Fibroblast of pulmonary artery (primary cell): ENCODE measurements around the gene CIAO3.
"Not testable (repeated sequence)": the region's sequence is repeated elsewhere in the genome, so short reads cannot be mapped to it uniquely, and the experiment has no call there.

Experiments used
- DNase-seq: peaks from one replicate; pipeline ENCODE4 v3.0.0-alpha.2; 2010; ENCODE audit warnings: low read depth
- H3K4me3 ChIP-seq: replicated peaks from 2 replicates; pipeline ENCODE4 v1.5.1; 2011; ENCODE audit warnings: low read depth, mild to moderate bottlenecking, control low read depth, low read length, moderate library complexity
- CTCF ChIP-seq: IDR thresholded peaks from 2 replicates; pipeline ENCODE4 v1.5.1; 2011; ENCODE audit warnings: mild to moderate bottlenecking, control low read depth, low read length, inconsistent platforms; ENCODE audit errors: missing control alignments

Gene CIAO3

GRCh38 chr16:749010-749409 is 8.2 kb upstream of the CIAO3 start:
- peak; percentile 80 for DNase-seq
- no peak overlapping the region for H3K4me3 ChIP-seq
- TF ChIP-seq CTCF = no peak

- no peak for DNase-seq
- no peak for TF ChIP-seq CTCF
Observed at GRCh38 chr16:747978-748746, 7.4 kb upstream of the CIAO3 start.

GRCh38 chr16:746637-747036 is 5.8 kb upstream of the CIAO3 start:
- TF ChIP-seq CTCF = no peak
- DNase-seq = no peak
- no peak overlapping the region for H3K4me3 ChIP-seq

More at GRCh38 chr16:747978-748746, 7.4 kb upstream of the CIAO3 start:
- no peak overlapping the region for H3K4me3 ChIP-seq

- DNase-seq = no peak
- peak; percentile 18 for TF ChIP-seq CTCF
Observed at GRCh38 chr16:745739-746138, 4.9 kb upstream of the CIAO3 start.

GRCh38 chr16:743794-744500 is 3.1 kb upstream of the CIAO3 start:
- DNase-seq = no peak
- H3K4me3 ChIP-seq = no peak overlapping the region
- TF ChIP-seq CTCF = no peak

More at GRCh38 chr16:745739-746138, 4.9 kb upstream of the CIAO3 start:
- H3K4me3 ChIP-seq = no peak overlapping the region

- DNase-seq, H3K4me3 ChIP-seq: not testable (repeated sequence)
Observed at GRCh38 chr16:742894-743293, 2.1 kb upstream of the CIAO3 start.

GRCh38 chr16:741986-742629 is 1.3 kb upstream of the CIAO3 start:
- no peak for DNase-seq
- TF ChIP-seq CTCF = no peak
- H3K4me3 ChIP-seq = no peak overlapping the region
